AG10803 (cell line): Measurements from ENCODE around the gene LRIF1.
A peak's percentile ranks its signal among the peaks of the same experiment; 100 is the strongest.

Experiments used
- DNase-seq: peaks from one replicate; pipeline ENCODE4 v3.0.0; 2010; ENCODE audit warnings: low read depth
- H3K4me3 ChIP-seq: 2 replicates; pipeline ENCODE4 v1.5.1; 2011; ENCODE audit warnings: mild to moderate bottlenecking, low read length, control low read depth
- CTCF ChIP-seq: conservative IDR thresholded peaks from 2 replicates; pipeline ENCODE4 v1.5.1; 2011; ENCODE audit warnings: mild to moderate bottlenecking, low read length, control low read depth, inconsistent platforms

Gene LRIF1

GRCh38 chr1:110927484-110928075, 36.1 kb downstream of the LRIF1 start:
- H3K4me3 ChIP-seq = no peak overlapping the region
- DNase-seq = no peak
- TF ChIP-seq CTCF = no peak

- H3K4me3 ChIP-seq = no peak overlapping the region
- no peak for TF ChIP-seq CTCF
- no peak for DNase-seq
Measured at GRCh38 chr1:110921953-110922352, 41.8 kb downstream of the LRIF1 start.

GRCh38 chr1:110918016-110918415, 45.7 kb downstream of the LRIF1 start:
- DNase-seq = no peak
- no peak overlapping the region for H3K4me3 ChIP-seq
- no peak for TF ChIP-seq CTCF

GRCh38 chr1:110916669-110917306, 46.9 kb downstream of the LRIF1 start:
- TF ChIP-seq CTCF = no peak

GRCh38 chr1:110916274-110916668, 47.5 kb downstream of the LRIF1 start:
- TF ChIP-seq CTCF = no peak
- H3K4me3 ChIP-seq = no peak overlapping the region
- DNase-seq = no peak

More at GRCh38 chr1:110916669-110917306, 46.9 kb downstream of the LRIF1 start:
- peak; percentile 28 for DNase-seq
- peak overlapping the region; percentile 10; the same call in 1 of the 2 replicates for H3K4me3 ChIP-seq

- H3K4me3 ChIP-seq = no peak overlapping the region
- TF ChIP-seq CTCF = no peak
- no peak for DNase-seq
Measured at GRCh38 chr1:110915804-110916203, 47.9 kb downstream of the LRIF1 start.

GRCh38 chr1:110914676-110915075, 49.0 kb downstream of the LRIF1 start:
- no peak for DNase-seq
- H3K4me3 ChIP-seq = no peak overlapping the region
- TF ChIP-seq CTCF = no peak
